Measurements from ENCODE around the gene YOD1. TPM values are rescaled to one million over a fixed set of nuclear protein-coding genes. Genes with fewer than 3 reads are reported as not detected.

YOD1 gene
- polyA plus RNA-seq, 1 donor (not counting 4 experiments of a cell fraction or from before 2014, with no cell fraction given), result 5.2 TPM

DNA sequence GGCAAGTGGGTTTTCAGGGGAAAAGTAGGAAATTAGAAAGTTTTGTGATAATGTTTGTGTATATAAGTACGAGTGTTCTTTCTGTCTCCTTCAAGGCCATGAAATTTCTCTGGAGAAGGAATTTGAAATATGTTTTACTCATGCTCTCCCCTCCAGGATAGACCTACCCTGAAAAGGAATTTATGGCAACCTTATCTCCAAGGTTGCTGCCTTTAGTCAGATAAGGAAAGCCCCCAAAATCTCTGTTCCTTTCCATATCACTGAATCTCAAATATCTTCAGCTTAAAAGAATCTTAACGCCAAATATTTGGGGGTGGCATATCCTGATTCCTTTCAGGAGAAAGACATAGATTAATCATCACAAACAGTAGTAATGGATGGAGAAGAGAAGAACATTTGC, 37.2 kb upstream of the YOD1 start:
- Histone ChIP-seq H3K4me2 (ENCODE audit: control insufficient read depth, extremely low read depth, insufficient read depth, low read depth, low read length) (no peak overlapping the region), H3K9me3 (ENCODE audit: control insufficient read depth, low read depth, low read length) (no peaks in the 10 kb centered on the region), H3K79me2 (ENCODE audit: control insufficient read depth, insufficient read depth, low read length) (no peaks in the 10 kb centered on the region), H3K27ac (ENCODE audit: control insufficient read depth, insufficient read depth, low read length) (no peak overlapping the region), H3K27me3 (ENCODE audit: control insufficient read depth, extremely low read depth, insufficient read depth, low read length) (peaks cover 4% of the 10 kb centered on the region), H3K4me1 (ENCODE audit: control insufficient read depth, extremely low read depth, insufficient read depth, low read length) (peaks cover 5% of the 10 kb centered on the region), H3K4me3 (ENCODE audit: control insufficient read depth in 2 of 3, extremely low read depth in 1 of 3, insufficient read depth in 2 of 3, low read depth in 1 of 3, low read length in 3 of 3) (no peak overlapping the region), H3K9ac (ENCODE audit: control insufficient read depth, extremely low read depth, insufficient read depth, low read length) (no peak overlapping the region), H2AFZ (ENCODE audit: control insufficient read depth, low read length) (no peak overlapping the region), H3K9me1 (ENCODE audit: control insufficient read depth, extremely low read depth, insufficient read depth, low read length) (no peaks in the 10 kb centered on the region), H3K36me3 (ENCODE audit: control insufficient read depth in 2 of 2, extremely low read depth in 1 of 2, insufficient read depth in 2 of 2, low read length in 2 of 2) (no peaks in the 10 kb centered on the region), H4K20me1 (ENCODE audit: control insufficient read depth, extremely low read depth, insufficient read depth, low read length) (no peaks in the 10 kb centered on the region)
- dilution Hi-C loops (cut with MboI; ENCODE audit: extremely low pct_ligation_motif_present, low sequenced_read_pairs), result no loop called here
- no peak for DNase-seq (ENCODE audit: low read depth, low spot score)
- TF ChIP-seq, protein P1, sequence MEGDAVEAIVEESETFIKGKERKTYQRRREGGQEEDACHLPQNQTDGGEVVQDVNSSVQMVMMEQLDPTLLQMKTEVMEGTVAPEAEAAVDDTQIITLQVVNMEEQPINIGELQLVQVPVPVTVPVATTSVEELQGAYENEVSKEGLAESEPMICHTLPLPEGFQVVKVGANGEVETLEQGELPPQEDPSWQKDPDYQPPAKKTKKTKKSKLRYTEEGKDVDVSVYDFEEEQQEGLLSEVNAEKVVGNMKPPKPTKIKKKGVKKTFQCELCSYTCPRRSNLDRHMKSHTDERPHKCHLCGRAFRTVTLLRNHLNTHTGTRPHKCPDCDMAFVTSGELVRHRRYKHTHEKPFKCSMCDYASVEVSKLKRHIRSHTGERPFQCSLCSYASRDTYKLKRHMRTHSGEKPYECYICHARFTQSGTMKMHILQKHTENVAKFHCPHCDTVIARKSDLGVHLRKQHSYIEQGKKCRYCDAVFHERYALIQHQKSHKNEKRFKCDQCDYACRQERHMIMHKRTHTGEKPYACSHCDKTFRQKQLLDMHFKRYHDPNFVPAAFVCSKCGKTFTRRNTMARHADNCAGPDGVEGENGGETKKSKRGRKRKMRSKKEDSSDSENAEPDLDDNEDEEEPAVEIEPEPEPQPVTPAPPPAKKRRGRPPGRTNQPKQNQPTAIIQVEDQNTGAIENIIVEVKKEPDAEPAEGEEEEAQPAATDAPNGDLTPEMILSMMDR (optimal IDR thresholded peaks at IDR 0.05 in 1 of 3, IDR thresholded peaks at IDR 0.05 in 1 of 3, conservative IDR thresholded peaks at IDR 0.05 in 1 of 3; ENCODE audit: extremely low read depth in 1 of 3, insufficient read depth in 2 of 3, low read length in 3 of 3), result no peak
- no peak for TF ChIP-seq EZH2 (IDR thresholded peaks at IDR 0.05; ENCODE audit: low read length)
- FAIRE-seq, result no peak

DNA sequence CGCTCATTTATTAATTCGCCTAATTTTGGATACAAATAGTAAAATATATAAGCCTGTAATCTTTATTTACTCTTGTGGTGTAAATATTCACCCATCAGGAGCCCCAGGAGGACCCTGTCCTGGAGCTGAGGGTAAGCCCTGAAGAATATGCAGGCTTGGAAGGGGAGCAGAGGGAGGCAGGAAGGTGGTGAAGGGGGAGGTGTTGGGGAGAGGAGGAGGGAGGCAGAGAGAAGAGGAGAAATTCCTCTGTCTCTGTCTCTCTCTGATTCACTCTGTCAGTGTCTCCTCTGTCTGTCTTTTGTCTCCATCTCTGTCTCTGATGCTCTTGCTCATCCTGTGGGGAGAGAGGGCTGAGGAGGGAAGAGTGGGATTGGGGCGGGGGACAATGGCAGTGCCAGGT, 34.9 kb upstream of the YOD1 start:
- Histone ChIP-seq H4K20me1 (ENCODE audit: control insufficient read depth, extremely low read depth, insufficient read depth, low read length) (no peaks in the 10 kb centered on the region), H3K4me2 (ENCODE audit: control insufficient read depth, extremely low read depth, insufficient read depth, low read depth, low read length) (no peak overlapping the region), H3K9me3 (ENCODE audit: control insufficient read depth, low read depth, low read length) (no peaks in the 10 kb centered on the region), H3K9me1 (ENCODE audit: control insufficient read depth, extremely low read depth, insufficient read depth, low read length) (no peaks in the 10 kb centered on the region), H3K79me2 (ENCODE audit: control insufficient read depth, insufficient read depth, low read length) (no peaks in the 10 kb centered on the region), H2AFZ (ENCODE audit: control insufficient read depth, low read length) (no peak overlapping the region), H3K36me3 (ENCODE audit: control insufficient read depth in 2 of 2, extremely low read depth in 1 of 2, insufficient read depth in 2 of 2, low read length in 2 of 2) (no peaks in the 10 kb centered on the region), H3K4me3 (ENCODE audit: control insufficient read depth in 2 of 3, extremely low read depth in 1 of 3, insufficient read depth in 2 of 3, low read depth in 1 of 3, low read length in 3 of 3) (no peak overlapping the region), H3K9ac (ENCODE audit: control insufficient read depth, extremely low read depth, insufficient read depth, low read length) (no peak overlapping the region), H3K4me1 (ENCODE audit: control insufficient read depth, extremely low read depth, insufficient read depth, low read length) (peaks cover 5% of the 10 kb centered on the region), H3K27ac (ENCODE audit: control insufficient read depth, insufficient read depth, low read length) (no peak overlapping the region), H3K27me3 (ENCODE audit: control insufficient read depth, extremely low read depth, insufficient read depth, low read length) (no peaks in the 10 kb centered on the region)
- DNase-seq (ENCODE audit: low read depth, low spot score), result no peak
- dilution Hi-C loops (cut with MboI; ENCODE audit: extremely low pct_ligation_motif_present, low sequenced_read_pairs), result no loop called here
- FAIRE-seq, result no peak
- TF ChIP-seq EZH2 (IDR thresholded peaks at IDR 0.05; ENCODE audit: low read length), result no peak
- TF ChIP-seq, protein P1 (optimal IDR thresholded peaks at IDR 0.05 in 1 of 3, IDR thresholded peaks at IDR 0.05 in 1 of 3, conservative IDR thresholded peaks at IDR 0.05 in 1 of 3; ENCODE audit: extremely low read depth in 1 of 3, insufficient read depth in 2 of 3, low read length in 3 of 3), result no peak

Data from keratinocyte (primary cell).